Activated CD8-positive, alpha-beta memory T cell treated with anti-CD3 and anti-CD28 coated beads, Interleukin-2, amount 50 U/mL, for 1 hour (primary cell): ENCODE data around the gene ZGLP1.
"Not testable (repeated sequence)": the region's sequence is repeated elsewhere in the genome, so short reads cannot be mapped to it uniquely, and the experiment has no call there.

Experiments
- DNase-seq: peaks from one replicate; pipeline ENCODE4 v3.0.0-alpha.2; 2020; ENCODE audit errors: extremely low read depth

Gene ZGLP1

GRCh38 chr19:10293637-10294367, 15.8 kb downstream of the ZGLP1 start:
- no peak for DNase-seq

GRCh38 chr19:10292789-10293636, 16.6 kb downstream of the ZGLP1 start:
- DNase-seq: no peak

DNA sequence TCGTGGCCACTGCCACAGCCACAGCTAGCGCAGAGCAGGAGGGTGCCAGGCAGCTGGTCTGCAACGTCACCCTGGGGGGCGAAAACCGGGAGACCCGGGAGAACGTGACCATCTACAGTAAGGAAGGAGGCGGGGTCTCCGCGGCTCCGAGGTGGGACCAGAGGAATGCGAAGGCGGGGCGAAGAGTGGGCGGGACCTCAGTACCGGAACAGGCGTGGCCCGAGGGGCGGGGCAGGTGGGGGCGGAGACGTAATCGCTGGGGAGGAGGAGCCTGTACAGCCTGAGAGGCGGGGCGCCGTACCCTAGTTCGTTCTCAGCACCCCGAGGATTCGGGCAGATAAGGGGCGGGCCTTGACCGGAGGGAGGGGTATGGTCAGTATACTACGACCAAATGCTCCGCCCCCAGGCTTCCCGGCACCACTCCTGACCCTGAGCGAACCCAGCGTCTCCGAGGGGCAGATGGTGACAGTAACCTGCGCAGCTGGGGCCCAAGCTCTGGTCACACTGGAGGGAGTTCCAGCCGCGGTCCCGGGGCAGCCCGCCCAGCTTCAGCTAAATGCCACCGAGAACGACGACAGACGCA, 17.3 kb downstream of the ZGLP1 start:
- DNase-seq: no peak

DNA sequence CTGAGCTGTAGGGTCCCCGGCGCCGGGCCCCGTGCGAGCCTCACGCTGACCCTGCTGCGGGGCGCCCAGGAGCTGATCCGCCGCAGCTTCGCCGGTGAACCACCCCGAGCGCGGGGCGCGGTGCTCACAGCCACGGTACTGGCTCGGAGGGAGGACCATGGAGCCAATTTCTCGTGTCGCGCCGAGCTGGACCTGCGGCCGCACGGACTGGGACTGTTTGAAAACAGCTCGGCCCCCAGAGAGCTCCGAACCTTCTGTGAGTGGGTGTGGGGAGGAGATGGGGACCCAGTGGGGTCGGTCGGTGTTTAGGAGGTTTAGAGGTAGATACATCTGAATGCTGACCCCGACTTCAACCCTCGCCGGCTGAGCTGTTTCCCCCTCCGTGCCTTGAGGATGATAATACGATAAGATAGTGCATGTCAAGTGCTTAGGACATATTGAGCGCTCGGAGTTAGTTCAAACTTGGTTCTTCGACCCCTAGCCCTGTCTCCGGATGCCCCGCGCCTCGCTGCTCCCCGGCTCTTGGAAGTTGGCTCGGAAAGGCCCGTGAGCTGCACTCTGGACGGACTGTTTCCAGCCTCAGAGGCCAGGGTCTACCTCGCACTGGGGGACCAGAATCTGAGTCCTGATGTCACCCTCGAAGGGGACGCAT, 17.9 kb downstream of the ZGLP1 start:
- DNase-seq: no peak

- no peak for DNase-seq
Observed at GRCh38 chr19:10290876-10291553, 18.6 kb downstream of the ZGLP1 start.

DNA sequence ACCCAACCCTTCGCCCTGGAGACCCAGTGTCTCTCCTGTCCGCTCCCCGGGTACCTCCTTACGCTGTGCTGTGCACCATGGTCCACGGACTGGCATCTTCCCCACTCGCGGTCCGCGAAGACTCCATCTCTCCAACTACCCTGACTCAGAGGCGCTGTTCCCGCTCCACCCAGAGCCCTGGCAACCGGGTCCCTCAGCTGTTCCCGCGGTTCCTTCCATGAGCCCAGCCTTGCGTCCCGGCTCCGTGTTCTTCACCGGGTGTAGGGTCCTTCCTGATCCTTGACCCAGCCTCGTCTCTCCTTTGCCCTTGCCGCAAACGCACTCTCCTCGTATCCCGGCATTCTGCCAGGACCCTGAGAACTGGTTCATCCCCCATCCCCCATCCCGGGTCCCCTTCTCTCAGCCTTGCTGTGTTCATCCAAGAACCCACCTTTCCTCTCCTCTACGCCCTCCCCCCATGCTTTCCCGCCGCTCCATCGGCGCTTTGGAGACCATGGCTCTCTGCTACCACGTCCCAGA, 19.2 kb downstream of the ZGLP1 start:
- no peak for DNase-seq

GRCh38 chr19:10289836-10290356, 19.7 kb downstream of the ZGLP1 start, which contains the start of gene ICAM5:
TSS of gene ICAM5 (plus strand) at chr19:10289952. CDS start at chr19:10290044, 92 bp downstream.
- no peak for DNase-seq

- DNase-seq: no peak
Observed at GRCh38 chr19:10289167-10289835, 20.3 kb downstream of the ZGLP1 start.

GRCh38 chr19:10288662-10289166, 20.9 kb downstream of the ZGLP1 start:
- no peak for DNase-seq

DNA sequence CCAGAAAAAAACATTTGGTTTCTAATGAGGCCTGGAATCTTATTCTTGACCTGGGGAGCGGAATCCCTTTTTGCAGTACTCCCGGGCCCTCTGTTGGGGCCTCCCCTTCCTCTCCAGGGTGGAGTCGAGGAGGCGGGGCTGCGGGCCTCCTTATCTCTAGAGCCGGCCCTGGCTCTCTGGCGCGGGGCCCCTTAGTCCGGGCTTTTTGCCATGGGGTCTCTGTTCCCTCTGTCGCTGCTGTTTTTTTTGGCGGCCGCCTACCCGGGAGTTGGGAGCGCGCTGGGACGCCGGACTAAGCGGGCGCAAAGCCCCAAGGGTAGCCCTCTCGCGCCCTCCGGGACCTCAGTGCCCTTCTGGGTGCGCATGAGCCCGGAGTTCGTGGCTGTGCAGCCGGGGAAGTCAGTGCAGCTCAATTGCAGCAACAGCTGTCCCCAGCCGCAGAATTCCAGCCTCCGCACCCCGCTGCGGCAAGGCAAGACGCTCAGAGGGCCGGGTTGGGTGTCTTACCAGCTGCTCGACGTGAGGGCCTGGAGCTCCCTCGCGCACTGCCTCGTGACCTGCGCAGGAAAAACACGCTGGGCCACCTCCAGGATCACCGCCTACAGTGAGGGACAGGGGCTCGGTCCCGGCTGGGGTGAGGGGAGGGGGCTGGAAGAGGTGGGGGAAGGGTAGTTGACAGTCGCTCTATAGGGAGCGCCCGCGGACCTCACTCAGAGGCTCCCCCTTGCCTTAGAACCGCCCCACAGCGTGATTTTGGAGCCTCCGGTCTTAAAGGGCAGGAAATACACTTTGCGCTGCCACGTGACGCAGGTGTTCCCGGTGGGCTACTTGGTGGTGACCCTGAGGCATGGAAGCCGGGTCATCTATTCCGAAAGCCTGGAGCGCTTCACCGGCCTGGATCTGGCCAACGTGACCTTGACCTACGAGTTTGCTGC, 22.5 kb downstream of the ZGLP1 start, which contains the start of gene ICAM4:
Gene ICAM4, plus strand, starts transcription at position 153 of the 935 bp plus-strand sequence. Its CDS starts 58 bp downstream, at position 211.
- DNase-seq: no peak

- no peak for DNase-seq
Observed at GRCh38 chr19:10285393-10285792, 24.2 kb downstream of the ZGLP1 start.

DNA sequence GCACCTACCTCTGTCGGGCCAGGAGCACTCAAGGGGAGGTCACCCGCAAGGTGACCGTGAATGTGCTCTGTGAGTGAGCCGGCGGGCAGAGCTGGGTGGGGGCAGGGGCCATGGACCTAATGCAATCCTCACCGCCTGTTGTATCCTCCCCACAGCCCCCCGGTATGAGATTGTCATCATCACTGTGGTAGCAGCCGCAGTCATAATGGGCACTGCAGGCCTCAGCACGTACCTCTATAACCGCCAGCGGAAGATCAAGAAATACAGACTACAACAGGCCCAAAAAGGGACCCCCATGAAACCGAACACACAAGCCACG, 24.7 kb downstream of the ZGLP1 start:
- DNase-seq: no peak

- no peak for DNase-seq
Observed at GRCh38 chr19:10284065-10284959, 25.3 kb downstream of the ZGLP1 start.

DNA sequence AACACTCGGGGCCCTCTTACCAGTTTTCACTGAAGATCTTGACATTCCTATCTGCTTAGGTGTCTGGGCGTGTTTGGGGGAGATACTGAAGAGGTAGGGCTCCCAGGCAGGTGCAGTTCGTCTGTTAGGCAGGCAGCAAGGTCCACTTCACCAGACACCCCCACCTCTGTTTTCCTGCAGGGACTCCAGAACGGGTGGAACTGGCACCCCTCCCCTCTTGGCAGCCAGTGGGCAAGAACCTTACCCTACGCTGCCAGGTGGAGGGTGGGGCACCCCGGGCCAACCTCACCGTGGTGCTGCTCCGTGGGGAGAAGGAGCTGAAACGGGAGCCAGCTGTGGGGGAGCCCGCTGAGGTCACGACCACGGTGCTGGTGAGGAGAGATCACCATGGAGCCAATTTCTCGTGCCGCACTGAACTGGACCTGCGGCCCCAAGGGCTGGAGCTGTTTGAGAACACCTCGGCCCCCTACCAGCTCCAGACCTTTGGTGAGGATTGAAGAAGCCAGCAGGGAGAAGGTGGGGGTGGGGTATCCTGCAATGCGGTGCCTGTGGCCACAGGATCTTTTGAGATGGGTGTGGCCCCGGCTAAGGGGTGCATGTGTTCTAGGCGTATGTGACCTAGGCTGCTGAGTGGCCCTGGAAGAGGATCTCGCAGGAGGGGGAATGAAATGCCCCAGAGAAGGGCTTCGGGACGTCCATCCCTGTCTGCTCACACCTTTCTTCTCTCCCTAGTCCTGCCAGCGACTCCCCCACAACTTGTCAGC, 26.1 kb downstream of the ZGLP1 start:
- DNase-seq: no peak

DNA sequence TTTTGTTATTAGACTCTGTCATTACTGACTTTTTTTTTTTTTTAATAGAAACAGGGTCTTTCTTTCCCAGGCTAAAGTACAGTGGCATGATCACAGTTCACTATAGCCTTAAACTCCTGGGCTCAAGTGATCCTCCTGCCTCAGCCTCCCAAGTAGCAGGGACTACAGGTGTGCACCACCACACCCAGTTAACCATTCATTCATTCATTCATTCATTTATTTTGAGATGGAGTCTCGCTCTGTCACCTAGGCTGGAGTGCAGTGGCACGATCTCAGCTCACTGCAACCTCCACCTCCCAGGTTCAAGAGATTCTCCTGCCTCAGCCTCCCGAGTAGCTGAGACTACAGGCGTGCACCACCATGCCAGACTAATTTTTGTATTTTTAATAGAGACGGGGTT, 27.6 kb downstream of the ZGLP1 start:
- not testable (repeated sequence) for DNase-seq

GRCh38 chr19:10279737-10280442, 29.7 kb downstream of the ZGLP1 start:
- DNase-seq: no peak

GRCh38 chr19:10278935-10279334, 30.7 kb downstream of the ZGLP1 start:
- no peak for DNase-seq
